Neural crest cell (in vitro differentiated cells): ENCODE results near the gene IVD. TPM values are rescaled to one million over a fixed set of nuclear protein-coding genes. Genes with fewer than 3 reads are reported as not detected.
A peak's percentile ranks its signal among the peaks of the same experiment; 100 is the strongest.
"Not testable (repeated sequence)": the region's sequence is repeated elsewhere in the genome, so short reads cannot be mapped to it uniquely, and the experiment has no call there.

ENCODE experiments used
- DNase-seq: peaks from one replicate; pipeline ENCODE4 v3.0.0; 2021; ENCODE audit warnings: low read depth, mixed read lengths, low spot score
- H3K27ac Mint-ChIP-seq: one replicate; pipeline ENCODE4 v1.8.0; 2021; ENCODE audit warnings: mild to moderate bottlenecking, mixed read lengths; ENCODE audit not compliant: unreplicated experiment
- H3K27me3 Mint-ChIP-seq: 2 replicates; pipeline ENCODE4 v1.8.0; 2021; ENCODE audit warnings: low read depth, mild to moderate bottlenecking, mixed read lengths
- H3K36me3 Mint-ChIP-seq: 2 replicates; pipeline ENCODE4 v1.8.0; 2021; ENCODE audit warnings: low read depth, mild to moderate bottlenecking, mixed read lengths
- H3K4me1 Mint-ChIP-seq: 2 replicates; pipeline ENCODE4 v1.8.0; 2021; ENCODE audit warnings: mixed read lengths
- H3K4me3 Mint-ChIP-seq: one replicate; pipeline ENCODE4 v1.8.0; 2021; ENCODE audit warnings: mild to moderate bottlenecking, mixed read lengths
- H3K9me3 Mint-ChIP-seq: 2 replicates; pipeline ENCODE4 v1.8.0; 2021; ENCODE audit warnings: mixed read lengths
- total RNA-seq: library from RNA; stranded (reverse); gene quantifications from 2 replicates; pipeline ENCODE4 v1.2.1, GENCODE V29; 2021
- TF ChIP-seq, protein P1 (sequence below): fragments of 200-600 bp; sonication (generic); conservative IDR thresholded peaks from 2 replicates; pipeline ENCODE4 v1.5.0; 2021; ENCODE audit warnings: antibody characterized with exemption, mild to moderate bottlenecking

The IVD gene
- total RNA-seq, 1 donor from 2014 or later = 81.4 TPM

- Mint-ChIP-seq H3K27ac (peak overlapping the region; percentile 45), H3K36me3 (no peaks in the 10 kb centered on the region), H3K9me3 (no peaks in the 10 kb centered on the region), H3K27me3 (no peaks in the 10 kb centered on the region), H3K4me3 (no peak overlapping the region), H3K4me1 (peaks cover 43% of the 10 kb centered on the region)
- TF ChIP-seq, protein P1, sequence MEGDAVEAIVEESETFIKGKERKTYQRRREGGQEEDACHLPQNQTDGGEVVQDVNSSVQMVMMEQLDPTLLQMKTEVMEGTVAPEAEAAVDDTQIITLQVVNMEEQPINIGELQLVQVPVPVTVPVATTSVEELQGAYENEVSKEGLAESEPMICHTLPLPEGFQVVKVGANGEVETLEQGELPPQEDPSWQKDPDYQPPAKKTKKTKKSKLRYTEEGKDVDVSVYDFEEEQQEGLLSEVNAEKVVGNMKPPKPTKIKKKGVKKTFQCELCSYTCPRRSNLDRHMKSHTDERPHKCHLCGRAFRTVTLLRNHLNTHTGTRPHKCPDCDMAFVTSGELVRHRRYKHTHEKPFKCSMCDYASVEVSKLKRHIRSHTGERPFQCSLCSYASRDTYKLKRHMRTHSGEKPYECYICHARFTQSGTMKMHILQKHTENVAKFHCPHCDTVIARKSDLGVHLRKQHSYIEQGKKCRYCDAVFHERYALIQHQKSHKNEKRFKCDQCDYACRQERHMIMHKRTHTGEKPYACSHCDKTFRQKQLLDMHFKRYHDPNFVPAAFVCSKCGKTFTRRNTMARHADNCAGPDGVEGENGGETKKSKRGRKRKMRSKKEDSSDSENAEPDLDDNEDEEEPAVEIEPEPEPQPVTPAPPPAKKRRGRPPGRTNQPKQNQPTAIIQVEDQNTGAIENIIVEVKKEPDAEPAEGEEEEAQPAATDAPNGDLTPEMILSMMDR = no peak
- DNase-seq = no peak
Observed at GRCh38 chr15:40452296-40453090, 46.9 kb downstream of the IVD start.

- peaks cover 40% of the 10 kb centered on the region for H3K4me1 Mint-ChIP-seq
- H3K4me3 Mint-ChIP-seq, H3K27me3 Mint-ChIP-seq, H3K9me3 Mint-ChIP-seq, H3K36me3 Mint-ChIP-seq, H3K27ac Mint-ChIP-seq, DNase-seq: not testable (repeated sequence)
Observed at GRCh38 chr15:40453941-40454340, 48.3 kb downstream of the IVD start.

- Mint-ChIP-seq H3K27me3 (no peaks in the 10 kb centered on the region), H3K27ac (peak overlapping the region; percentile 35), H3K4me1 (peaks cover 40% of the 10 kb centered on the region), H3K9me3 (no peaks in the 10 kb centered on the region), H3K4me3 (no peak overlapping the region), H3K36me3 (no peaks in the 10 kb centered on the region)
- no peak for DNase-seq
- TF ChIP-seq, protein P1 = no peak
Observed at GRCh38 chr15:40454904-40455391, 49.4 kb downstream of the IVD start.

GRCh38 chr15:40456299-40456712 lies 50.7 kb downstream of the IVD start:
- H3K4me3 Mint-ChIP-seq = no peak overlapping the region
- H3K4me1 Mint-ChIP-seq = peaks cover 37% of the 10 kb centered on the region
- no peaks in the 10 kb centered on the region for H3K9me3 Mint-ChIP-seq
- TF ChIP-seq, protein P1 = no peak
- no peaks in the 10 kb centered on the region for H3K27me3 Mint-ChIP-seq
- DNase-seq = no peak
- no peak overlapping the region for H3K27ac Mint-ChIP-seq
- no peaks in the 10 kb centered on the region for H3K36me3 Mint-ChIP-seq

GRCh38 chr15:40456738-40457137 lies 51.1 kb downstream of the IVD start:
- no peaks in the 10 kb centered on the region for H3K36me3 Mint-ChIP-seq
- no peaks in the 10 kb centered on the region for H3K27me3 Mint-ChIP-seq
- H3K27ac Mint-ChIP-seq = no peak overlapping the region
- H3K4me1 Mint-ChIP-seq = peaks cover 32% of the 10 kb centered on the region
- no peaks in the 10 kb centered on the region for H3K9me3 Mint-ChIP-seq
- DNase-seq = no peak
- TF ChIP-seq, protein P1 = no peak
- H3K4me3 Mint-ChIP-seq = no peak overlapping the region
